SK-N-SH treated with all-trans-retinoic acid at 6 μM for 48 hours (cell line): ENCODE results near the gene R3HDM2.

Experiments used
- CREB5 ChIP-seq: fragments of 250-450 bp; sonication (Bioruptor Pico); IDR thresholded peaks from 2 replicates; pipeline ENCODE4 v1.5.1; 2020; ENCODE audit warnings: low read depth, mild to moderate bottlenecking, moderate library complexity
- POU6F1 ChIP-seq: fragments of 250-450 bp; sonication (Bioruptor Pico); IDR thresholded peaks from 2 replicates; pipeline ENCODE4 v1.8.0; 2021; ENCODE audit warnings: low read depth, mild to moderate bottlenecking, moderate library complexity, borderline replicate concordance
- RARB ChIP-seq: fragments of 250-450 bp; sonication (Bioruptor Pico); IDR thresholded peaks from 2 replicates; pipeline ENCODE4 v1.8.0; 2021; ENCODE audit warnings: mild to moderate bottlenecking, moderate library complexity
- TCF4 ChIP-seq: fragments of 250-450 bp; sonication (Bioruptor Pico); IDR thresholded peaks from 2 replicates; pipeline ENCODE4 v1.8.0; 2021; ENCODE audit warnings: mild to moderate bottlenecking, moderate library complexity, borderline replicate concordance
- ZFP30 ChIP-seq: fragments of 450-650 bp; formaldehyde crosslinking; IDR thresholded peaks from 2 replicates; pipeline ENCODE4 v1.5.0; 2022; ENCODE audit warnings: mild to moderate bottlenecking, moderate library complexity

- TF ChIP-seq RARB (CRISPR knock-in tag) = no peak
- TF ChIP-seq ZFP30 = no peak
- no peak for TF ChIP-seq CREB5
- no peak for TF ChIP-seq POU6F1
- no peak for TF ChIP-seq TCF4 (CRISPR knock-in tag)
Observed at GRCh38 chr12:57475271-57476161, 44.7 kb upstream of the R3HDM2 start.
